CD4-positive, alpha-beta T cell treated with Interleukin-10 for 1 hour (primary cell): ENCODE results near the gene SORL1-AS1.
"Not testable (repeated sequence)": the region's sequence is repeated elsewhere in the genome, so short reads cannot be mapped to it uniquely, and the experiment has no call there.

Experiments
- DNase-seq: peaks from one replicate; pipeline ENCODE4 v3.0.0-alpha.2; 2020

The SORL1-AS1 gene

GRCh38 chr11:121426476-121427399 is 26.0 kb downstream of the SORL1-AS1 start:
- peak; percentile 44 for DNase-seq

DNA sequence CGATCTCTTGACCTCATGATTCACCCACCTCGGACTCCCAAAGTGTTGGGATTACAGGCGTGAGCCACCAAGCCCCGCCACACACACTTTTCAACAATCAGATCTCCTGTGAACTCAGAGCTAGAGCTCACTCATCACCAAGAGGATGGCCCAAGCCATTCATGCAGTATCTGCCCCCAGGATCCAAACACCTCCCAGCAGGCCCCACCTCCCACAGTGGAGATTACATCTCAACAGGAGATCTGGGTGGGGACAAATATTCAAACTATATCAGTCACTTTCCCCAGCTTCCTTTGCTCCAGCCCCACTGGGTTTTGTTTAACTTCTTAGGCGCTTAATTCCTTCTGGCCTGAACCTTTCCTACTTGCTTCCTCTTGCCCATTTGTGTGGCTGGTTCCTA is 26.9 kb downstream of the SORL1-AS1 start:
- no peak for DNase-seq

GRCh38 chr11:121422675-121423074 is 30.1 kb downstream of the SORL1-AS1 start:
- peak; percentile 28 for DNase-seq

- DNase-seq, result no peak
Observed at GRCh38 chr11:121421149-121421901, 31.4 kb downstream of the SORL1-AS1 start.

GRCh38 chr11:121420398-121420797 is 32.4 kb downstream of the SORL1-AS1 start:
- no peak for DNase-seq

DNA sequence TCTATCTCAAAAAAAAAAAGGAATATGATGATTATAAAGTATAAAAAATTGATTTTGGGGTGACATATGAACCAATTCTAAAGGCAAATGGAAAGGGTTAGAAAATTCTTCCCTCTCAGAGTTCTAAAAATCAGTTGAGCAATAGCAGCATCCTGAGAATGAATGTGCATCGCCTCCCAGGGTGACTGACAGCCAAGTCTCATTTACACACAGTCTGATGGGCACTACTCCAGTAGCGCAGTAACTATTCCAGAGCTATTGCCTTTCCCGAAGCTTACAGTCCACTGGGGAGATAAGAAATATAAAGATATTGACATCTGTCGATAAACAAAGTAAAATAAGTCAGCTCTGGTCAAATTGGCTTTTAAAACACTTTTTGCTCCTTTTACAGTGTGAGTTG is 32.9 kb downstream of the SORL1-AS1 start:
- no peak for DNase-seq

GRCh38 chr11:121418625-121419114 is 34.1 kb downstream of the SORL1-AS1 start:
- DNase-seq, result peak; percentile 90

DNA sequence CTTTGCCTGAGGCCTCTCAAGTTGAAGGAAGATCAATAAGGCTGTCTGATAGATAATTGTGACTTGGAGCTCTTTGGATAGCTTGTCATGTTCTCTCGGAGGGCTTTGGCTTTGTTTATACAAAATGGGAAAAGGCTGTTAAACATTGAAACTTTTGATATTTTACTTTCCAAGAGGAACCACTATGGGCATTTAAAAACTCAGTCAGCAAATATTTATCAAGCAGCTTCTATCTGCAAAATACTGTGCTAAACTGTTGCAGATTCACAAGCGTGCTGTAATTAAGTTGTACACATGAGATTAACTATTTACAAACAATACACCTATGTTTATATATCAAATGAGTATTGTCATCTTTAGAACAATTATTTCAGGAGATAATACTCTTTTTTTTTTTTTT is 35.2 kb downstream of the SORL1-AS1 start:
- no peak for DNase-seq

DNA sequence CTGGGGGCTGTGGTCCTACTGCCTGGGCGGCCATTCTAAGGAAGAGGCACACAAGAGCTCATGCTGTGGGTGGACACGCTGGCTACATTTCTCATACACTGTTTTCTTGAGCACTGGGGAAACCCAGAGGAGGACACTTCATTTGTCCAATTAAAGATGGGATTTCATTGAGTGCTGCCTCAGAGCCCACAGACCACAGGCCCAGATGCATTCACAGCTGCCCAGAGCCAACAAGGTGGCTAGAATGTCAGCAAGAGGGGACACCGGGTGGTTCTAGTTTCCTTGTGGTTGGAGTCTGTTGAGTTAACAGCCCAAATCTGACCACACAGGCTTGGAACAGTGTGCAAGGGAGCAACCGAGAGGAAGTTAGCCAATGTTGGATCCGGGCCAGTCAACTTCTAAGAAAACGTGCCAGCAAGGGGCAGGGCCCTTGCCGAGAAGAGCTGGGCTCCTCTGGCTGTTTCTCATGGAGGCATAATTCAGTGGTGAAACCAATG is 35.7 kb downstream of the SORL1-AS1 start:
- peak; percentile 77 for DNase-seq

GRCh38 chr11:121415856-121416255 is 36.9 kb downstream of the SORL1-AS1 start:
- DNase-seq, result no peak

DNA sequence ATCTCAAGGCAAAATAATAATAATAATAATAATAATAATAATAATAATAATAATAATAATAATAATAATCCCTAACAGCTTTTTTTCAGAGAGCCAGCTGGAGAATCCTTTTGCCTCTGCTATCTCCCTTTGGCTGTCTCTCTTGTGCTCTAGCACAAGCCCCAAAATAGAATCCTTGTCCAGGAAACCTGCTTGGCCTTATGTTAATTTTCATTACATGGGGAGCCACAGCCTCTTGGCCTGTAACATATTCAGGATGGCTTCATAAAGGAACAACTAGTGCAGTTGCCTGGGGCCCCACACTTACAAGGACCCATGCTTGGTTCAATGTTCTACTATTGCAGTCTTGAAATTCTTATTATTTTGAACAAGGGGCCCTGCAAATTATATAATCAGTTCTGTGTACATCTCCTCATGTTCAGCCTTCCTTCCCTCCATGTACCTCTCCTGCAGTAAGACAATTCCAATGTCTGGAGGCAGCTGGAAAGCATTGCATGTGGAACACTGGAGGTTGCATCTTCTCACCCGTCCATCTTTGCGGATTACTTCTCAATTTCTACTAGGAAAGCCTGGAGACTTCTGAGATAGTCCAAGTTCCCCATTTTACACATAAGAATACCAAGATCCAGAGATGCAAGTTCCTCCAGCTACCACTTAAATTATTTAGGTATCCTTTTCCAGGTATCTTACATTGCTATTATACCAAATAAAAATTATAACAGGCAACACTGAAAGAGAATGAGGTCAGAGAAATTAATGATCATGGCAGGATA is 38.4 kb downstream of the SORL1-AS1 start:
- DNase-seq, result no peak

GRCh38 chr11:121412711-121413415 is 39.9 kb downstream of the SORL1-AS1 start:
- DNase-seq, result no peak

DNA sequence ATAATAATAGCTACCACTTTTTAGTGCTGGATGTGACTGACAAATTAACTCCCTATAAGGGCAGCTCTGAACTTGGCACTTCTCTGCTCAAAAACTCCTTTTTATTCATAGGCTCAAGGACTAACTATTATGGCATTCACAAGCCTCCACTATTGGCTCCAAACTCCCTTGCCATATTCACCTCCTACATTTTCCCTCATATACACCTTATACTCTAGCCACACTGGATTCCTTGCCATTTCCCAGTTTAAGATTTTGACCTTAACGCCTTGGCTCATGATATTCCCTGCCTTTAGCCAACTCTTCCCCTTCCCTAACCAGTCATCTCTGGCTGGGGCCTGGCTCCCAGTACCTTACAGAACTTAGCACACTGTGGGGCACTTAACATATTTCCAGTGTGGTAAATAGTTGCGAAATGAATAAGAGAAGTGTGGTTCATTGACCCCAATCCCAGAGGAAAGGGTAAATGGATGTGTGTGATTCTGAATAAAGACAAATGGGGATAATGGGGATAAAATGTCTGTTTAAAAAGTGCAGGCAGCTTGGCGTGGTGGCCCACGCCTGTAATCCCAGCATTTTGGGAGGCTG is 40.7 kb downstream of the SORL1-AS1 start:
- DNase-seq, result no peak

DNA sequence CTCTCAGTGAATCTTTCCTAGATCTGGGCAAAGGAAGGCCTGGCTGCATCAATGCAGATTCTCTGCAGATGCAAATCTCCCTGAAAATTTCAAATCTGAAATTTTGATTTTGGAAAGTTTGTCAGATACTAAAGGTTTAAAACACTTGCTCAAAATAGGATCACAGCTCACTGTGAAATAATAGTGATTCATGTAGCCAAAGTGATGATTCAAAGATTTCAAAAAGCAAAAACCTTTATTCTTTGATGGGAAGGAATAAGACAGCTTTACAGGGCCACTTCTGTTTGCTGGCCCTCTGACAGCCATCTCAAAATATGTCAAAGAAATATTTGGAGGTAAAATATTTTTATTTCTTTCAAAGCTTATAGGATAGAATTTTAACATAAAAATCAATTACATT is 41.4 kb downstream of the SORL1-AS1 start:
- not testable (repeated sequence) for DNase-seq

DNA sequence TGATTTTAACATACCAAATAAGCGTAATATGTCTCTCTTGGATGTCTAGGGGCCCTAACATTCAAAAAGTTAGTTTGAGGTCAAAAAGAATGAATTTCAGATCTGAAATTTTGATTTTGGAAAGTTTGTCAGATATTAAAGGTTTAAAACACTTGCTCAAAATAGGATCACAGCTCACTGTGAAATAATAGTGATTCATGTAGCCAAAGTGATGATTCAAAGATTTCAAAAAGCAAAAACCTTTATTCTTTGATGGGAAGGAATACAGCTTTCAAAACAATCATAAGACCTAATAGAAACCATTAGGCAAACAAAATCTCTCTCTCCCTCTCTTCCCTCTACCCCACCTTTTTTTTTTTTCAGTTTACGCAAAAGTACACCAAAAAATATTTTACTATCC is 42.7 kb downstream of the SORL1-AS1 start:
- DNase-seq, result not testable (repeated sequence)

DNA sequence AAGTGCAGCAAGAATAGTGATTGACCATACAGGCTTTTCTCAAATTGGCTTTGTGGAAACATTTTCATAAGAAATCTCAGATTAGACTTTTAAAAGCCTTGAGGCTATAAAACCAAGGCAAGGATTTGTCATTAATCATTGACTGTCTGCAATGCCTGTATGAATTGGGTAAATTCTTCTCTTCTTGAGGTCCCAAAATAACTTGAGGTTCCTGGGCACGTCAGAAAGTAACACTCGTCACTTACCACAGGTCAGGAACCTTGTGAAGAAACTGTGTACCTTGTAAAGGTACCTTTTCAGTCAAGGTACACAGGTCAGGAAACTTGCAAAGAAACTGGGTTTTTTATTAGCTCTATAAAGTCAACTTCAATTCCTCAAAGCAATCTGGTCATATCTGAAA is 43.9 kb downstream of the SORL1-AS1 start:
- DNase-seq, result no peak

- no peak for DNase-seq
Observed at GRCh38 chr11:121406291-121406690, 46.5 kb downstream of the SORL1-AS1 start.

DNA sequence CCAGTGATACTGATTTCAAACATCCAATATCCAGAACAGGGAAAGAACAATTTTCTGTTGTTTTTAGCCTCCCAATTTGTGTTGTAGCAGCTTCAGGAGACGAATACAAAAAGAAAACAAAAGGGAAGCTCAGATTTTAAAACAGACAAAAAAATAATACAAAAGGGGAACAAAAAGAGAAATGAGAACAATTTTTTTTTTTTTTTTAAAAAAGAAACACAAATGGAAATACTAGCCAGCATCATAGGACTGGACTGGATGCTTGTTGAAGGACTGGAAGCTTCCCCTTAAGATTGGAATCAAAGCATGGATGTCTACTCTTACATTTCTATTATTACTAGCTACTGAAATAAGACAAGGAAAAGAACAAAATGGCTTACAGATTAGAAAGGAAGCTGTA is 47.1 kb downstream of the SORL1-AS1 start:
- no peak for DNase-seq

DNA sequence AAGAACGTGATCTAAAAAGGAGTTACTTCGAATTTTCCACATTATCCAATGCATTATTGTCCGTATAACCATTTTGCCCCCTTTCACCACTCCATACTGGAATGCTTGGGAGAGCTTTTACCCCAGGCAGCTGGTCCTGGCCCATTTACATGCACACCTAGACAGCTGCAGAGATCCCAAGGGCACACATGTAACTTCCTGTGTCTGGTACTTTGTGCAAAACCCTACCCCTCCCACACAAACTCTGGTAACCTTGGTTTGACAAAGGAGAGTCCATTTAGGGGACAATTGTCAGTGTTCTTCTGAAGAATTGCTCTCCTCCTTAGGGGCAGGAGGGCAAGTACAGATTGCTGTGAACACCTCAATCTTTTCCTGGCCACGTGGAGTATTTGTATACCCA is 58.0 kb downstream of the SORL1-AS1 start:
- DNase-seq, result no peak

- no peak for DNase-seq
Observed at GRCh38 chr11:121393855-121394254, 58.9 kb downstream of the SORL1-AS1 start.

GRCh38 chr11:121391914-121392313 is 60.9 kb downstream of the SORL1-AS1 start:
- no peak for DNase-seq

- no peak for DNase-seq
Observed at GRCh38 chr11:121389651-121390050, 63.1 kb downstream of the SORL1-AS1 start.
